KMS-11 (cell line): ENCODE results near the gene TRAPPC2L.
"Not testable (repeated sequence)": the region's sequence is repeated elsewhere in the genome, so short reads cannot be mapped to it uniquely, and the experiment has no call there.

Experiments used
- H2AFZ ChIP-seq: fragments of 200-600 bp; sonication (generic); 2 replicates; pipeline ENCODE4 v1.6.1; 2016; ENCODE audit warnings: antibody characterized with exemption, mixed run types, low read depth
- H3K27ac ChIP-seq: fragments of 200-600 bp; sonication (generic); 2 replicates; pipeline ENCODE4 v1.6.1; 2016; ENCODE audit warnings: mild to moderate bottlenecking, mixed run types
- H3K27me3 ChIP-seq: fragments of 200-600 bp; sonication (generic); 2 replicates; pipeline ENCODE4 v1.6.1; 2017; ENCODE audit warnings: mild to moderate bottlenecking, low read depth, mixed run types, moderate library complexity; ENCODE audit not compliant: insufficient read depth
- H3K36me3 ChIP-seq: fragments of 200-600 bp; sonication (generic); 2 replicates; pipeline ENCODE4 v1.6.1; 2017; ENCODE audit warnings: mild to moderate bottlenecking, mixed run types; ENCODE audit not compliant: insufficient read depth
- H3K4me1 ChIP-seq: fragments of 200-600 bp; sonication (generic); 2 replicates; pipeline ENCODE4 v1.6.1; 2016; ENCODE audit warnings: mild to moderate bottlenecking, low read depth, mixed run types; ENCODE audit not compliant: poor library complexity, severe bottlenecking
- H3K4me2 ChIP-seq: fragments of 200-600 bp; sonication (generic); 2 replicates; pipeline ENCODE4 v1.7.0; 2016; ENCODE audit warnings: mild to moderate bottlenecking, mixed run types
- H3K4me3 ChIP-seq: fragments of 200-600 bp; sonication (generic); IDR thresholded peaks from 2 replicates; pipeline ENCODE4 v1.6.1; 2017; ENCODE audit warnings: low read depth, low read length, mixed read lengths; ENCODE audit not compliant: insufficient read depth
- H3K79me2 ChIP-seq: fragments of 200-600 bp; sonication (generic); 2 replicates; pipeline ENCODE4 v1.6.1; 2016; ENCODE audit warnings: low read depth, mixed run types; ENCODE audit not compliant: insufficient read depth
- H3K9ac ChIP-seq: fragments of 200-600 bp; sonication (generic); 2 replicates; pipeline ENCODE4 v1.6.1; 2016; ENCODE audit warnings: mild to moderate bottlenecking, mixed run types
- H4K20me1 ChIP-seq: fragments of 200-600 bp; sonication (generic); 2 replicates; pipeline ENCODE4 v1.6.1; 2016; ENCODE audit warnings: mild to moderate bottlenecking, mixed run types; ENCODE audit not compliant: insufficient read depth
- CTCF ChIP-seq: fragments of 200-600 bp; sonication (generic); conservative IDR thresholded peaks from 2 replicates; pipeline ENCODE4 v1.6.1; 2017; ENCODE audit warnings: low read depth, mild to moderate bottlenecking, antibody characterized with exemption, low read length, moderate library complexity, mixed read lengths

Gene TRAPPC2L

DNA sequence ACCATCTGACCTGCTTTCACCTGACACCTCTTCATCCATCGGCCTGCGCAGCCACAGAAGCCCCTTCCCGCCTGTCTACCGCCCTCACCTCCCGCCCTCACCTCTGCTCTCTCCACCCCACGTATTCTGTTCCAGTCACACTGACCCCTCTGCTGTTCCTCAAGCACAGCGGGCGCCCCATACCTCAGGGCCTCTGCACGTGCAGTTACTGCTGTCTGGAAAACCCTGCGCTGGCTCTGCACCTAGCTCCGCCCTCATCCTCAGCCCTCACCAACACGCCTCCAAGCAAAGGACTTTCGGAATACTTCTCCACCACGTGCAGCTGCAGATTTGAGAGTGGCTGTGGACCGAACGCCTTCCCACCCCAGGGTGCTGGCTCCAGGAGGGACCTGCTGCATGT, 34.2 kb downstream of the TRAPPC2L start:
- Histone ChIP-seq H3K27me3 (peaks cover 47% of the 10 kb centered on the region), H3K4me1 (no peaks in the 10 kb centered on the region), H3K27ac (no peak overlapping the region), H3K4me2 (no peak overlapping the region), H2AFZ (no peak overlapping the region), H3K9ac (no peak overlapping the region), H3K79me2 (no peaks in the 10 kb centered on the region), H4K20me1 (no peaks in the 10 kb centered on the region), H3K4me3 (no peak overlapping the region), H3K36me3 (no peaks in the 10 kb centered on the region)
- TF ChIP-seq CTCF: no peak

GRCh38 chr16:88892065-88892464, 35.1 kb downstream of the TRAPPC2L start:
- Histone ChIP-seq H3K4me3 (no peak overlapping the region), H3K79me2 (no peaks in the 10 kb centered on the region), H3K4me2 (no peak overlapping the region), H3K9ac (no peak overlapping the region), H3K27ac (no peak overlapping the region), H3K27me3 (peaks cover 42% of the 10 kb centered on the region), H3K36me3 (no peaks in the 10 kb centered on the region), H2AFZ (no peak overlapping the region), H3K4me1 (no peaks in the 10 kb centered on the region), H4K20me1 (no peaks in the 10 kb centered on the region)
- TF ChIP-seq CTCF: no peak

GRCh38 chr16:88893127-88893968, 36.4 kb downstream of the TRAPPC2L start:
- no peak overlapping the region for H3K4me3 ChIP-seq
- no peak overlapping the region for H3K4me2 ChIP-seq
- H3K36me3 ChIP-seq: no peaks in the 10 kb centered on the region

GRCh38 chr16:88894266-88894665, 37.3 kb downstream of the TRAPPC2L start:
- H3K79me2 ChIP-seq, H3K36me3 ChIP-seq, H2AFZ ChIP-seq, H3K4me2 ChIP-seq, H4K20me1 ChIP-seq, H3K27ac ChIP-seq, H3K4me3 ChIP-seq, H3K4me1 ChIP-seq, H3K9ac ChIP-seq: not testable (repeated sequence)
- H3K27me3 ChIP-seq: peaks cover 63% of the 10 kb centered on the region

More at GRCh38 chr16:88893127-88893968, 36.4 kb downstream of the TRAPPC2L start:
- Histone ChIP-seq H4K20me1 (no peaks in the 10 kb centered on the region), H3K4me1 (no peaks in the 10 kb centered on the region), H3K27ac (no peak overlapping the region), H3K9ac (no peak overlapping the region), H3K79me2 (no peaks in the 10 kb centered on the region), H3K27me3 (peaks cover 54% of the 10 kb centered on the region), H2AFZ (no peak overlapping the region)
- TF ChIP-seq CTCF: no peak

DNA sequence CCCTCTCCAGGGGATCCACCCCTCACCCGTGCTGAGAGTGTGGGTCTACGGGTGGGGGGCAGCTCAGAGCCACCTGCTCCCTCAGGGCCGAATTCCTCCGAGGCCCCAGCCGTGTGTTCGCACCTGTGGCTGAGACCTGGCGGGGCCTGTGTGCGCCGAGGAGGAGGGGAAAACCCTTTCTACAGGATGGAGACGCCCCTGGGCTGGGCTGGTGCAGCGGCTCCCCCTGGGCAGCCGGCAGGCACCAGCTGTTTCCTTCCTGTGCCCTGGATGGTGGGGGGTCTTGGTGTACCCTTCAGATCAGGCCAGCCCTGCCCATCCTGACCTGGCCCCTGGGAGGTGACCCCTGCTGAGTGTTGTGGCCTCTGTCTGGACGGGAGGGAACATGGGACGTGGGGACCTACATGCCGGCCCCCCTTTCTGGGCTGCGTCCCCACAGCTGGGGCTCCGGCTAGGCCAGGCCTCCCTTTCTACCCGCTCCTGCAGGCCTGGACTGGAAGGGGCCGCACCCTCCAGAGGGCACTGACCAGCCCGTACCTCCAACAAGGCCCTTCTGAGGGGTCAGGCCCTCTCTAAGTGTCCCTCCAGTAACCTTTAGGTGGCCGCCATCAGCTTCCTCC, 37.9 kb downstream of the TRAPPC2L start:
- no peak overlapping the region for H3K4me3 ChIP-seq
- H3K4me2 ChIP-seq: no peak overlapping the region
- no peaks in the 10 kb centered on the region for H3K36me3 ChIP-seq
- no peaks in the 10 kb centered on the region for H4K20me1 ChIP-seq
- no peaks in the 10 kb centered on the region for H3K79me2 ChIP-seq
- H3K27ac ChIP-seq: no peak overlapping the region
- peaks cover 68% of the 10 kb centered on the region for H3K27me3 ChIP-seq
- H3K4me1 ChIP-seq: no peaks in the 10 kb centered on the region
- no peak overlapping the region for H2AFZ ChIP-seq
- H3K9ac ChIP-seq: no peak overlapping the region
- no peak for TF ChIP-seq CTCF
